ENCODE data around the gene ZW10.
"Not testable (repeated sequence)": the region's sequence is repeated elsewhere in the genome, so short reads cannot be mapped to it uniquely, and the experiment has no call there.

The ZW10 gene

DNA sequence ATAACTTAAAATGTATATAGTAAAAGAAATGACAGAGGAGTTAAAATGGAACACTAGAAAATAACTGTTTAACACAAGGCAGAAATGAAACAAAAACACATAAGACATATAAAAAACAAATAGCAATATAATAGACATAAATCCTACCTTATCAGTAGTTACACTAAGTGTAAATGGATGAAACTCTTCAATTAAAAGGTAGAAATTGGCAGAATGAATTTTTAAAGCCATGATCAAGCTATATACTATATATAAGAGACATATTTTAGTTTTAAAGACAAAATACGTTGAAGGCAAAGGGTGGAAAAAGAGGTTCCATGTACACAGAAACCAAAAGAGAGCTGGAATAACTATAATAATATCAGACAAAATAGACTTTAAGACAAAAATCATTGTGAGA lies 62.5 kb downstream of the ZW10 start:
- Histone ChIP-seq H3K27me3 (ENCODE audit: insufficient read depth, poor library complexity, severe bottlenecking) (no peaks in the 10 kb centered on the region), H3K4me3 (replicated peaks; ENCODE audit: insufficient read depth, low read length) (no peak overlapping the region), H3K27ac (replicated peaks) (no peak overlapping the region)
- no peak for DNase-seq (ENCODE audit: low read depth in 1 of 2, low spot score in 1 of 2)
- TF ChIP-seq SPI1 (IDR thresholded peaks at IDR 0.05; ENCODE audit: borderline replicate concordance, low read depth) (no peak), POLR2AphosphoS5 (IDR thresholded peaks at IDR 0.05; ENCODE audit: low read depth) (no peak), GABPA (IDR thresholded peaks at IDR 0.05; ENCODE audit: low read depth) (no peak)
- TF ChIP-seq, protein P1, sequence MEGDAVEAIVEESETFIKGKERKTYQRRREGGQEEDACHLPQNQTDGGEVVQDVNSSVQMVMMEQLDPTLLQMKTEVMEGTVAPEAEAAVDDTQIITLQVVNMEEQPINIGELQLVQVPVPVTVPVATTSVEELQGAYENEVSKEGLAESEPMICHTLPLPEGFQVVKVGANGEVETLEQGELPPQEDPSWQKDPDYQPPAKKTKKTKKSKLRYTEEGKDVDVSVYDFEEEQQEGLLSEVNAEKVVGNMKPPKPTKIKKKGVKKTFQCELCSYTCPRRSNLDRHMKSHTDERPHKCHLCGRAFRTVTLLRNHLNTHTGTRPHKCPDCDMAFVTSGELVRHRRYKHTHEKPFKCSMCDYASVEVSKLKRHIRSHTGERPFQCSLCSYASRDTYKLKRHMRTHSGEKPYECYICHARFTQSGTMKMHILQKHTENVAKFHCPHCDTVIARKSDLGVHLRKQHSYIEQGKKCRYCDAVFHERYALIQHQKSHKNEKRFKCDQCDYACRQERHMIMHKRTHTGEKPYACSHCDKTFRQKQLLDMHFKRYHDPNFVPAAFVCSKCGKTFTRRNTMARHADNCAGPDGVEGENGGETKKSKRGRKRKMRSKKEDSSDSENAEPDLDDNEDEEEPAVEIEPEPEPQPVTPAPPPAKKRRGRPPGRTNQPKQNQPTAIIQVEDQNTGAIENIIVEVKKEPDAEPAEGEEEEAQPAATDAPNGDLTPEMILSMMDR (IDR thresholded peaks at IDR 0.05; ENCODE audit: insufficient read depth, low read length) = no peak
- TF ChIP-seq, protein P2, sequence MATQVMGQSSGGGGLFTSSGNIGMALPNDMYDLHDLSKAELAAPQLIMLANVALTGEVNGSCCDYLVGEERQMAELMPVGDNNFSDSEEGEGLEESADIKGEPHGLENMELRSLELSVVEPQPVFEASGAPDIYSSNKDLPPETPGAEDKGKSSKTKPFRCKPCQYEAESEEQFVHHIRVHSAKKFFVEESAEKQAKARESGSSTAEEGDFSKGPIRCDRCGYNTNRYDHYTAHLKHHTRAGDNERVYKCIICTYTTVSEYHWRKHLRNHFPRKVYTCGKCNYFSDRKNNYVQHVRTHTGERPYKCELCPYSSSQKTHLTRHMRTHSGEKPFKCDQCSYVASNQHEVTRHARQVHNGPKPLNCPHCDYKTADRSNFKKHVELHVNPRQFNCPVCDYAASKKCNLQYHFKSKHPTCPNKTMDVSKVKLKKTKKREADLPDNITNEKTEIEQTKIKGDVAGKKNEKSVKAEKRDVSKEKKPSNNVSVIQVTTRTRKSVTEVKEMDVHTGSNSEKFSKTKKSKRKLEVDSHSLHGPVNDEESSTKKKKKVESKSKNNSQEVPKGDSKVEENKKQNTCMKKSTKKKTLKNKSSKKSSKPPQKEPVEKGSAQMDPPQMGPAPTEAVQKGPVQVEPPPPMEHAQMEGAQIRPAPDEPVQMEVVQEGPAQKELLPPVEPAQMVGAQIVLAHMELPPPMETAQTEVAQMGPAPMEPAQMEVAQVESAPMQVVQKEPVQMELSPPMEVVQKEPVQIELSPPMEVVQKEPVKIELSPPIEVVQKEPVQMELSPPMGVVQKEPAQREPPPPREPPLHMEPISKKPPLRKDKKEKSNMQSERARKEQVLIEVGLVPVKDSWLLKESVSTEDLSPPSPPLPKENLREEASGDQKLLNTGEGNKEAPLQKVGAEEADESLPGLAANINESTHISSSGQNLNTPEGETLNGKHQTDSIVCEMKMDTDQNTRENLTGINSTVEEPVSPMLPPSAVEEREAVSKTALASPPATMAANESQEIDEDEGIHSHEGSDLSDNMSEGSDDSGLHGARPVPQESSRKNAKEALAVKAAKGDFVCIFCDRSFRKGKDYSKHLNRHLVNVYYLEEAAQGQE (IDR thresholded peaks at IDR 0.05; ENCODE audit: insufficient replicate concordance, low read depth) = no peak

GRCh38 chr11:113705871-113706655 lies 67.4 kb downstream of the ZW10 start, which contains the start of gene TMPRSS5:
TSS of gene TMPRSS5 (minus strand) at chr11:113706308. CDS start at chr11:113706224, 84 bp downstream.
- TF ChIP-seq SPI1 (IDR thresholded peaks at IDR 0.05; ENCODE audit: borderline replicate concordance, low read depth) = no peak
- TF ChIP-seq POLR2AphosphoS5 (IDR thresholded peaks at IDR 0.05; ENCODE audit: low read depth) = no peak
- no peak for TF ChIP-seq GABPA (IDR thresholded peaks at IDR 0.05; ENCODE audit: low read depth)
- TF ChIP-seq, protein P2 (IDR thresholded peaks at IDR 0.05; ENCODE audit: insufficient replicate concordance, low read depth) = no peak
- TF ChIP-seq, protein P1 (IDR thresholded peaks at IDR 0.05; ENCODE audit: insufficient read depth, low read length) = no peak
- DNase-seq (ENCODE audit: low read depth in 1 of 2, low spot score in 1 of 2) = no peak

GRCh38 chr11:113703551-113703950 lies 69.9 kb downstream of the ZW10 start:
- not testable (repeated sequence) for DNase-seq (ENCODE audit: low read depth in 1 of 2, low spot score in 1 of 2); H3K27me3 ChIP-seq (ENCODE audit: insufficient read depth, poor library complexity, severe bottlenecking); H3K27ac ChIP-seq (replicated peaks); H3K4me3 ChIP-seq (replicated peaks; ENCODE audit: insufficient read depth, low read length)

More at GRCh38 chr11:113705871-113706655, 67.4 kb downstream of the ZW10 start, which contains the start of gene TMPRSS5:
- no peaks in the 10 kb centered on the region for H3K27me3 ChIP-seq (ENCODE audit: insufficient read depth, poor library complexity, severe bottlenecking)
- H3K4me3 ChIP-seq (replicated peaks; ENCODE audit: insufficient read depth, low read length) = no peak within 1 kb of the TSS
- no peak within 1 kb of the TSS for H3K27ac ChIP-seq (replicated peaks)

- no peak for TF ChIP-seq SPI1 (IDR thresholded peaks at IDR 0.05; ENCODE audit: borderline replicate concordance, low read depth)
- no peak for TF ChIP-seq POLR2AphosphoS5 (IDR thresholded peaks at IDR 0.05; ENCODE audit: low read depth)
- TF ChIP-seq, protein P2 (IDR thresholded peaks at IDR 0.05; ENCODE audit: insufficient replicate concordance, low read depth) = no peak
- TF ChIP-seq GABPA (IDR thresholded peaks at IDR 0.05; ENCODE audit: low read depth) = no peak
- TF ChIP-seq, protein P1 (IDR thresholded peaks at IDR 0.05; ENCODE audit: insufficient read depth, low read length) = no peak
- H3K27ac ChIP-seq (replicated peaks) = no peak overlapping the region
- no peaks in the 10 kb centered on the region for H3K27me3 ChIP-seq (ENCODE audit: insufficient read depth, poor library complexity, severe bottlenecking)
- no peak for DNase-seq (ENCODE audit: low read depth in 1 of 2, low spot score in 1 of 2)
- no peak overlapping the region for H3K4me3 ChIP-seq (replicated peaks; ENCODE audit: insufficient read depth, low read length)
Measured at GRCh38 chr11:113701491-113701890, 72.0 kb downstream of the ZW10 start.
